ENCODE measurements around the gene COL4A3.

DNA sequence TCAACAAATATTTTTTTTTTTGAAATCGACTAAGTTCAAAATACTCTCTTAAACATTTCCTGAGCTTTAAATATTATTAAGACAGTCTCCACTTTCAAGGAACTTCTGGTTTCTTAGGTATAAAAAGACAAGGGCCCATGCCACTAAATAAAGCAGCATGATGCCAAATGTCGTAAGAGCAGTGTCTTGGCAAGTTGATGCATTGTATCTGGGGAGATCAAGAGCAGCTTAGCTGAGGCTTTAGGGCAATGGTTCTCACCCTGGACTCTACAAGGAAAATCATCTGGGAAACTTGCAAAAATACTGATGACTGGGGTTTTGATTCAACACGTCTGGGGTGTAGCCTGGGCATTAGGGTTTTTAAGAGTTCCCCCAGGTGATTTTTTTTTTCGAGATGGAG lies 41.3 kb downstream of the COL4A3 start:
- TF ChIP-seq EZH2 (IDR thresholded peaks at IDR 0.05; ENCODE audit: low read length) (no peak), CTCF (optimal IDR thresholded peaks at IDR 0.05 in 1 of 3, IDR thresholded peaks at IDR 0.05 in 1 of 3, conservative IDR thresholded peaks at IDR 0.05 in 1 of 3; ENCODE audit: extremely low read depth in 1 of 3, insufficient read depth in 2 of 3, low read length in 3 of 3) (no peak)

Measured in keratinocyte (primary cell).